GM19397 (cell line): ENCODE measurements around the gene COL13A1.

Experiments used
- ATAC-seq: cut with Tn5 transposase; IDR thresholded peaks from one replicate; pipeline ENCODE4 v1.9.1; 2021; ENCODE audit warnings: mild to moderate bottlenecking, moderate library complexity; ENCODE audit not compliant: unreplicated experiment

Gene COL13A1

DNA sequence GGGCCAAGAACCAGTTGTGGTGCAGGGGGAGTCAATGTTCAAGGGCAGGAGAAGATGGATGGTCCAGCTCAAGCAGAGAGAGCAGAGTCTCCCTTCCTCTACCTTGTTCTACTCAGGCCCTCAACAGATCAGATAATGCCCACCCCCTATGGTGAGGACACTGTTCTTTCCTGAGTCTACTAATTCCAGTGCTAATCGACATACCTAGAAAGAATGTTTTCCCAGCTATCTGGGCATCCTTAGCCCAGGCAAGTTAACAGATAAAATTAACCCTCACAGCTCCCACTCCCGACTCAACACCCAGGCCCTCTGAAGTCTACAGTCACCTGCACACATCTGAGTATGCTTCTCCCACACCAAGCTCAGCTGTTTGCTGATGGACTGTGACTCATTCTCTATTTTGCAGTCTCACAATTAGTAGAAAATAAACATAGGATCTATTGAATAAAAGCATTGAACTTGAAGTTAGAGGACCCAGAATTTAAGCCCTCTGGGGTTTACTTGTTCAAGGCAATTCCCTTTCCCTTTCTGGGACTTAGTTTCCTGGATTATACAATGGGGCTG, 17.1 kb downstream of the COL13A1 start:
- ATAC-seq = no peak

DNA sequence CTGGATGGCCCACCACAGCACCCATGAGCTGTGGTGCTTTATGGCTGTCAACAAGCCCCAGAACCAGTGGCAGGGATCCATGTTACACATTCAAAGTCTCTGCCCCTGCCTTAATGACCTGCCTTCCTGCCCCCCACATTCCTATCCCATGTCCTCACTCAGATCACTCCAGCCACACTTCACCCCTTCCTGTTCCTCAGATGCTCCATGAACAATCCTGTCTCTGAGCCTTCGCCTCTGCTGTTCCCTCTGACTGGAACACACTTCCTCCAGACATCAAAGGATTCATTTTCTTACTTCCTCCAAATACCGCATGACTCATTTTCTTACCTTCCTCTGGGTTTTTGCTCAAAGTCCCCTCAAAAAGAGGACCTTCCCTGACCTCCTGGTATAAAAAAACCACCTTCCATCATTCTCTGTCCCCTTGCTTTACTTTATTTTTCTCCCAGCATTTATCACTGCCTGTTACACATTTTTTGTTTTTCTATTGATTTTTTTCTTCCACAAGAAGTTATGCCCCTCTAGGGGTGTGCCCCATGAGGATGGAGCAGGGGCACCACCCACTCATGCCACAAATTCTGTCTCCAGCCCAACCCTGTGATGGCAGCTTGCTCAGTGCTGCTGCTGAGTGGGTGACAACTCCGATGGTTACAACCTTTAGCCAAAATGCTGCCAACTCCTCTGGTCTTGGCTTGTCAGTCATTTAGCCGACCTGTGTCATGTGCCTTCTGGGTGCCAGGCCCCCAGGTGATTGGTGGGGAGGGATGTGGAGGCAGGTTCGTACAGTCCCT, 18.2 kb downstream of the COL13A1 start:
- ATAC-seq = no peak

- no peak for ATAC-seq
Observed at GRCh38 chr10:69820817-69821216, 19.1 kb downstream of the COL13A1 start.

- ATAC-seq = no peak
Observed at GRCh38 chr10:69825604-69826003, 23.9 kb downstream of the COL13A1 start.

DNA sequence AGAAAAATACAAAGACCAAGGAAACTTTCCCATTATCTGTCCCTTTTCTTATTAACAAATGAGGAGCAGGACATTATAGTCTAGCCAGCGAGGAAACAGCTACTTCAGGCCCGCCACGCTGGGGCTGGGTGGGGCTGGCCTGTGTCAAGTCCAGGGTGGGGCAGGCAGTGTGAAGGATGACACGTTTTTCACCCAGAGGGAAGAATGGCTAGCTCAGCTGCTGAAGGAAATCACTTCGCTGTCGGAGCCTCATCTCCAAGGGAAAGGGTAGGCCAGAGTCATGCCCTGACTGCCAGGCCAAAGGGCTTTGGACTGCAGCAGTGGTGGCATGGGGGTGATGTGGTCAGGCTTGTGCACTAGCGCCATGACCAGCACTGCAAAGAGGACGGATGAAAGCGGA, 24.4 kb downstream of the COL13A1 start:
- ATAC-seq = no peak

- no peak for ATAC-seq
Observed at GRCh38 chr10:69826789-69827554, 25.3 kb downstream of the COL13A1 start.

GRCh38 chr10:69828144-69828870, 26.6 kb downstream of the COL13A1 start:
- no peak for ATAC-seq

DNA sequence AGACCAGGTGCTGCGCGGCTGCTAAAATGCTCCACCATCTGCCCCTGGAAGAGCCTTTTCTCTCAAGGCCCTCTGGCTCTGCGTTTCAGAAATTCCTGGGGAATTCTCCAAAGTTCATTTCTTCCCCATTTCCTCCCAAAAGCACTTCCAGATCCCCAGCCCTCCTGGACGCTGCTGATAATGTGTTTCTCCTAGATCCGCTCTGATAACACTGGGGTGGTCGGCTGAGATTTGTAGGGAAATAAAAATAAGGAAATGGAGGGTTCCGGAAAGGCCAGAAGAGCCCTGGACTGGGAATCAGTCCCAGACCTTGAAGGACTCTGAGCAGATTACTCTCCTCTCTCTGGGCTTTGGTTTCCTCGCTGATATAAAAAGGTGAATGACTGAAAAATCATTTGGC, 28.1 kb downstream of the COL13A1 start:
- no peak for ATAC-seq

- ATAC-seq = no peak
Observed at GRCh38 chr10:69831231-69831855, 29.6 kb downstream of the COL13A1 start.

- ATAC-seq = no peak
Observed at GRCh38 chr10:69835233-69835632, 33.5 kb downstream of the COL13A1 start.

GRCh38 chr10:69835875-69836730, 34.4 kb downstream of the COL13A1 start:
- ATAC-seq = no peak

DNA sequence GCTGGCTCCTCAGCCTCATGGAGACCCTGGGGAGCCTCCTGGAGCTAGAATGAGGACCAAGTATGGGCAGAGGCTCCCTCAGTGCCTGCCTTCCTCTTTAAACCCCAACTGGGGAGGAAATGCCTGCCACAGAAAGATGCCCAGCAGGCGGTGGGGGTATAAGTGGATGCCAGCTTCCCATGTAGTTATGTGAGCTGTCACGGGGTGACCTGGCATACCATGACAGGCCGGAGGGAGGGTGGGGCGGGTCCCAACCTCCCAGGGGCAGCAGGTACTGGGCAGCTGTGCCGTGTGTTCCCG, 35.0 kb downstream of the COL13A1 start:
- ATAC-seq = no peak

DNA sequence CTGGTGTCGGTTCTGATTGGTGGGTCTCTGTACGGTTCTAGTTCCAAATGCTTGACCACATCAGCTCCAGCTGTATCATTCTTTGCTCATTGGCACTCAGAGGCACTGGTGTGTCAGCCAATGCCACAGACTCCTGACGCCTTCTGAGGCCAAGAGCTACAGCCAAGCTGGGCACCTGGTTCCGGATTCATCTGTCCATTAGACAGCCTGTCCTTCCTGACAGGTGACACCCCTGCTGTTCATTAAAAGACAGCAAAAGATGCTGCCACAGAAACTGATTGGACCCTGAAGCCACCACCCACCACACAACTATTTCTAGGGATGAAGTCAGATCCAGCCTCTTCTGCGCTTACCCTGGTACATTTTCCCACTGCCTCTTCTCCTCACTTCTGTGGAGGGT, 35.6 kb downstream of the COL13A1 start:
- ATAC-seq = no peak

GRCh38 chr10:69838418-69838817, 36.7 kb downstream of the COL13A1 start:
- no peak for ATAC-seq

GRCh38 chr10:69838853-69839252, 37.1 kb downstream of the COL13A1 start:
- ATAC-seq = no peak

DNA sequence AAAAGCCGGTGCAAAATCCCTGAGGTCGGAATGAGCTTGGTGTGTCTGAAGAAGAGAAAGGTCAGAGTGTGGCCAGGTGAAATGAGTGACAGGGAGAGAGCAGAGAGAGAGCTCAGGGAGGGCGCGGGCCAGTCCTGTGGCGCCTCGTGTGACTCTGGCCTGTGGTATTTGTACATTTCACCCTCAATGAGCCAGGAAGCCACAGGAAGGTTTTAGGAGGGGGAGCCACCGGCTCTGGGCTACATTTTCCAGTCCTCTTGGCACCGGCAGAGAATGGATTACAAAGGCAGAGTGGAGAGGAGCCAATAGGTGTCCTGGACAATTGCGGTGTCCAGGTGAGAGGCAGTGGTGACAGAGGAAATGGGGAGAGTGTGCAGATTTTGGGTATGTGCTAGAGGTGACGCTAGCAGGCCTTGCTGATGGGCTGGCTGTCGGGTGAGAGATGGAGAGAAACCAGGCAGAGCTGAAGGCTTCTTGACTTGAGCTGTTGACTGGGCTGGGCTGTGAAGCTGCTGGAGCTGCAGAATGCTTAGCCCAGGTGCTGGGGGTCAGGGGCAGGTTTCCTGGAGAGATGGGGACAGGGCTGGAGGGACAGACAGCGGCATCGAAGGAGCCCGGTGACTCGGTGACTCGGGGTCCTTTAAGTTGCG, 38.1 kb downstream of the COL13A1 start:
- ATAC-seq = no peak

GRCh38 chr10:69840773-69841172, 39.1 kb downstream of the COL13A1 start:
- ATAC-seq = no peak

DNA sequence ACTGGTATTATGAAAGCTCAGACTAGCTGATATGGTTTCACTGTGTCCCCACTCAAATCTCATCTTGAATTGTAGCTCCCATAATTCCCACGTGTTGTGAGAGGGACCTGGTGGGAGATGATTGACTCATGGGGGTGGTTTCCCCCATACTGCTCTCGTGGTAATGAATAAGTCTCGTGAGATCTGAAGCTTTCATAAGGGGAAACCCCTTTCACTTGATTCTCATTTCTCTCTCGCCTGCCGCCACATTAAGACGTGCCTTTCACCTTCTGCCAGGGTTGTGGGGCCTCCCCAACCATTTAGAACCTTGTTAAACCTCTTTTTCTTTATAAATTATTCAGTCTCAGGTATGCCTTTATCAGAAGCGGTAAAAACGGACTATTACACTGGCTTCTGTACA, 40.3 kb downstream of the COL13A1 start:
- ATAC-seq = no peak

GRCh38 chr10:69842882-69843281, 41.2 kb downstream of the COL13A1 start:
- no peak for ATAC-seq

DNA sequence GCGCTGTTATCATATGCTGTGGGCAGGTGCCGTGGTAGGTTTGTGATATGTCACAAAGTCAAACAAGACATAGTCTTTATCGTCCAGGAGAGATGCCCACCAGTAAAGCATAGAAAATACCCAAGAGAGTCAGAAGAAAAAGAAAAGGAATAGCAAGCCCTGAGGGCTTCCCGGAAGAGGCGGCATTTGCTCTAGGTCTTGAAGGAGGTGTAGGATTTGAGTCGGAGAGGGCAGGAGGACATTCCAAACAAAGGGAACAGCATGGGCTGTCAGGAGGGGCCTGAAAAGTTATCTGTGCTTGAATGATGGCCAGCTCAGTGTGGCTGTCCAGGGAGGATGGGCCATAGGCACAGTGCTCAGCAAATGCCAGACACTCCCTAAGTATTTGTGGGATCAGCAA, 42.2 kb downstream of the COL13A1 start:
- no peak for ATAC-seq
